Measurements from ENCODE around the gene ODAD2. TPM values are rescaled to one million over a fixed set of nuclear protein-coding genes. Genes with fewer than 3 reads are reported as not detected.

Gene ODAD2
- total RNA-seq, 1 donor from 2014 or later: 0.48 TPM

- no peak overlapping the region for H3K27ac Mint-ChIP-seq (ENCODE audit: unreplicated experiment)
These were observed 22.4 kb upstream of the ODAD2 start for GRCh38 chr10:28020993-28021982.

GRCh38 chr10:28020080-28020860 lies 21.4 kb upstream of the ODAD2 start:
- H3K27me3 Mint-ChIP-seq (ENCODE audit: low read depth, unreplicated experiment): no peaks in the 10 kb centered on the region
- no peaks in the 10 kb centered on the region for H3K36me3 Mint-ChIP-seq (ENCODE audit: low read depth, unreplicated experiment)

More at GRCh38 chr10:28020993-28021982, 22.4 kb upstream of the ODAD2 start:
- no peak for FAIRE-seq
- Histone ChIP-seq H3K36me3 (ENCODE audit: insufficient read depth, low read length) (no peaks in the 10 kb centered on the region), H4K20me1 (ENCODE audit: insufficient read depth, low read length) (no peaks in the 10 kb centered on the region), H3K4me1 (ENCODE audit: insufficient read depth, low read length) (no peaks in the 10 kb centered on the region), H3K27ac (ENCODE audit: low read depth, low read length) (no peak overlapping the region), H2AFZ (ENCODE audit: low read depth, low read length) (no peak overlapping the region), H3K9ac (ENCODE audit: low read length) (no peak overlapping the region), H3K9me3 (ENCODE audit: insufficient read depth, low read depth, low read length) (no peaks in the 10 kb centered on the region), H3K4me3 (ENCODE audit: insufficient read depth, low read depth, low read length) (no peak overlapping the region), H3K4me2 (ENCODE audit: low read length) (no peak overlapping the region), H3K27me3 (ENCODE audit: insufficient read depth, low read length) (no peaks in the 10 kb centered on the region), H3K79me2 (ENCODE audit: insufficient read depth, low read length) (no peaks in the 10 kb centered on the region)
- Mint-ChIP-seq H3K4me3 (ENCODE audit: unreplicated experiment) (no peak overlapping the region), H3K9me3 (ENCODE audit: unreplicated experiment) (no peaks in the 10 kb centered on the region), H3K4me1 (ENCODE audit: low read depth, unreplicated experiment) (no peaks in the 10 kb centered on the region), H3K36me3 (ENCODE audit: low read depth, unreplicated experiment) (no peaks in the 10 kb centered on the region), H3K27me3 (ENCODE audit: low read depth, unreplicated experiment) (no peaks in the 10 kb centered on the region)
- TF ChIP-seq EZH2 (IDR thresholded peaks at IDR 0.05; ENCODE audit: insufficient read depth, low read length): no peak
- no peak for TF ChIP-seq CTCF (IDR thresholded peaks at IDR 0.05; ENCODE audit: insufficient read depth, low read depth, low read length)
- no peak for DNase-seq (ENCODE audit: low read depth)

More at GRCh38 chr10:28020080-28020860, 21.4 kb upstream of the ODAD2 start:
- H3K27me3 ChIP-seq (ENCODE audit: insufficient read depth, low read length): no peaks in the 10 kb centered on the region
- DNase-seq (ENCODE audit: low read depth): no peak
- H3K4me3 Mint-ChIP-seq (ENCODE audit: unreplicated experiment): no peak overlapping the region
- no peaks in the 10 kb centered on the region for H3K4me1 Mint-ChIP-seq (ENCODE audit: low read depth, unreplicated experiment)
- no peak overlapping the region for H3K4me2 ChIP-seq (ENCODE audit: low read length)
- H3K79me2 ChIP-seq (ENCODE audit: insufficient read depth, low read length): no peaks in the 10 kb centered on the region
- no peaks in the 10 kb centered on the region for H3K4me1 ChIP-seq (ENCODE audit: insufficient read depth, low read length)
- no peaks in the 10 kb centered on the region for H3K9me3 ChIP-seq (ENCODE audit: insufficient read depth, low read depth, low read length)
- no peak overlapping the region for H3K4me3 ChIP-seq (ENCODE audit: insufficient read depth, low read depth, low read length)
- no peaks in the 10 kb centered on the region for H3K36me3 ChIP-seq (ENCODE audit: insufficient read depth, low read length)
- no peak overlapping the region for H3K27ac ChIP-seq (ENCODE audit: low read depth, low read length)
- H2AFZ ChIP-seq (ENCODE audit: low read depth, low read length): no peak overlapping the region
- no peak for FAIRE-seq
- H3K27ac Mint-ChIP-seq (ENCODE audit: unreplicated experiment): no peak overlapping the region
- TF ChIP-seq CTCF (IDR thresholded peaks at IDR 0.05; ENCODE audit: insufficient read depth, low read depth, low read length): no peak
- no peak for TF ChIP-seq EZH2 (IDR thresholded peaks at IDR 0.05; ENCODE audit: insufficient read depth, low read length)
- H4K20me1 ChIP-seq (ENCODE audit: insufficient read depth, low read length): no peaks in the 10 kb centered on the region
- H3K9ac ChIP-seq (ENCODE audit: low read length): no peak overlapping the region
- H3K9me3 Mint-ChIP-seq (ENCODE audit: unreplicated experiment): no peaks in the 10 kb centered on the region

All from astrocyte (in vitro differentiated cells and primary cell).